WTC11 (cell line): ENCODE results near the gene KLHDC8A. TPM values are rescaled to one million over a fixed set of nuclear protein-coding genes. Genes with fewer than 3 reads are reported as not detected.

ENCODE experiments used
- ATAC-seq: fragments of 200-7000 bp; cut with Tn5 transposase; 2 replicates; pipeline ENCODE4 v1.10.0; 2021; ENCODE audit warnings: mild to moderate bottlenecking, moderate library complexity
- CTCF ChIA-PET: fragments of 300-600 bp; sonication (Branson Sonifier 250); formaldehyde crosslinking; loops from one replicate; lab custom pipeline; 2021; ENCODE audit warnings: antibody characterized with exemption; lab: Charles Lee
- POLR2A ChIA-PET: fragments of 350-600 bp; sonication (Branson Sonifier 250); formaldehyde crosslinking; loops from one replicate; lab custom pipeline; 2021; ENCODE audit warnings: antibody characterized with exemption; lab: Charles Lee
- DNase-seq: peaks from one replicate; pipeline ENCODE4 v3.0.0; 2021; ENCODE audit warnings: low spot score
- H3K27ac Mint-ChIP-seq: 2 replicates; pipeline ENCODE4 v1.8.0; 2021; ENCODE audit warnings: mixed read lengths
- H3K27me3 Mint-ChIP-seq: 2 replicates; pipeline ENCODE4 v1.8.0; 2021; ENCODE audit warnings: low read depth, mild to moderate bottlenecking, moderate library complexity, mixed read lengths
- H3K36me3 Mint-ChIP-seq: 2 replicates; pipeline ENCODE4 v1.8.0; 2021; ENCODE audit warnings: mixed read lengths
- H3K4me1 Mint-ChIP-seq: 2 replicates; pipeline ENCODE4 v1.8.0; 2022; ENCODE audit warnings: mixed read lengths
- H3K4me3 Mint-ChIP-seq: 2 replicates; pipeline ENCODE4 v1.8.0; 2021; ENCODE audit warnings: mild to moderate bottlenecking, moderate library complexity, mixed read lengths
- H3K9me3 Mint-ChIP-seq: 2 replicates; pipeline ENCODE4 v1.8.0; 2021; ENCODE audit warnings: mixed read lengths
- ATF2 ChIP-seq: sonication (generic); formaldehyde crosslinking; IDR thresholded peaks from 2 replicates; pipeline ENCODE4 v1.8.1; 2022; ENCODE audit warnings: low read depth, missing genetic modification reagents, borderline replicate concordance
- CREB1 ChIP-seq: sonication (generic); formaldehyde crosslinking; IDR thresholded peaks from 2 replicates; pipeline ENCODE4 v1.8.0; 2023; ENCODE audit warnings: mild to moderate bottlenecking, missing genetic modification reagents
- CREM ChIP-seq: sonication (generic); formaldehyde crosslinking; IDR thresholded peaks from 2 replicates; pipeline ENCODE4 v1.8.1; 2022; ENCODE audit warnings: mild to moderate bottlenecking, missing genetic modification reagents, moderate library complexity
- ELF4 ChIP-seq: sonication (generic); formaldehyde crosslinking; IDR thresholded peaks from 2 replicates; pipeline ENCODE4 v1.8.1; 2022; ENCODE audit warnings: low read depth, mild to moderate bottlenecking, moderate library complexity, missing genetic modification reagents
- EMX1 ChIP-seq: fragments of 250-450 bp; sonication (Bioruptor Pico); IDR thresholded peaks from 2 replicates; pipeline ENCODE4 v1.8.0; 2021; ENCODE audit warnings: mild to moderate bottlenecking
- ERG ChIP-seq: fragments of 250-450 bp; sonication (Bioruptor Pico); IDR thresholded peaks from 2 replicates; pipeline ENCODE4 v1.8.0; 2021; ENCODE audit warnings: mild to moderate bottlenecking
- ETV6 ChIP-seq: sonication (generic); formaldehyde crosslinking; IDR thresholded peaks from 2 replicates; pipeline ENCODE4 v1.8.1; 2022; ENCODE audit warnings: mild to moderate bottlenecking, missing genetic modification reagents
- FOXP1 ChIP-seq: sonication (generic); formaldehyde crosslinking; IDR thresholded peaks from 2 replicates; pipeline ENCODE4 v1.8.0; 2022; ENCODE audit warnings: missing genetic modification reagents, mild to moderate bottlenecking, moderate library complexity, borderline replicate concordance
- GRHL2 ChIP-seq: fragments of 250-450 bp; sonication (Bioruptor Pico); IDR thresholded peaks from 2 replicates; pipeline ENCODE4 v1.8.0; 2022; ENCODE audit warnings: mild to moderate bottlenecking, moderate library complexity; ENCODE audit not compliant: insufficient replicate concordance, severe bottlenecking
- KAT7 ChIP-seq: sonication (generic); formaldehyde crosslinking; IDR thresholded peaks from 2 replicates; pipeline ENCODE4 v1.8.1; 2023; ENCODE audit warnings: missing genetic modification reagents, mild to moderate bottlenecking, borderline replicate concordance
- NFATC4 ChIP-seq: fragments of 250-450 bp; sonication (Bioruptor Pico); IDR thresholded peaks from 2 replicates; pipeline ENCODE4 v1.9.0; 2021; ENCODE audit warnings: mild to moderate bottlenecking
- NR1H2 ChIP-seq: sonication (generic); formaldehyde crosslinking; IDR thresholded peaks from 2 replicates; pipeline ENCODE4 v1.9.0; 2021; ENCODE audit warnings: mild to moderate bottlenecking, moderate library complexity, missing genetic modification reagents
- SP1 ChIP-seq: sonication (generic); formaldehyde crosslinking; conservative IDR thresholded peaks from 2 replicates; pipeline ENCODE4 v1.8.1; 2022; ENCODE audit warnings: missing genetic modification reagents
- TP53 ChIP-seq: sonication (generic); formaldehyde crosslinking; IDR thresholded peaks from 2 replicates; pipeline ENCODE4 v1.8.1; 2023; ENCODE audit warnings: mild to moderate bottlenecking, missing genetic modification reagents
- ZBTB21 ChIP-seq: sonication (generic); formaldehyde crosslinking; IDR thresholded peaks from 2 replicates; pipeline ENCODE4 v1.8.1; 2023; ENCODE audit warnings: mild to moderate bottlenecking, missing genetic modification reagents, borderline replicate concordance
- ZBTB43 ChIP-seq: sonication (generic); formaldehyde crosslinking; IDR thresholded peaks from 2 replicates; pipeline ENCODE4 v1.8.1; 2023; ENCODE audit warnings: mild to moderate bottlenecking, missing genetic modification reagents
- ZNF138 ChIP-seq: sonication (generic); formaldehyde crosslinking; conservative IDR thresholded peaks from 2 replicates; pipeline ENCODE4 v1.8.1; 2022; ENCODE audit warnings: mild to moderate bottlenecking, moderate library complexity, missing genetic modification reagents
- ZNF219 ChIP-seq: sonication (generic); formaldehyde crosslinking; IDR thresholded peaks from 2 replicates; pipeline ENCODE4 v1.8.0; 2023; ENCODE audit warnings: missing genetic modification reagents, mild to moderate bottlenecking, borderline replicate concordance
- ZNF396 ChIP-seq: fragments of 250-450 bp; sonication (Bioruptor Pico); IDR thresholded peaks from 2 replicates; pipeline ENCODE4 v1.8.0; 2021; ENCODE audit warnings: mild to moderate bottlenecking, moderate library complexity, borderline replicate concordance
- ZNF512 ChIP-seq: sonication (generic); formaldehyde crosslinking; IDR thresholded peaks from 2 replicates; pipeline ENCODE4 v1.8.1; 2022; ENCODE audit warnings: missing genetic modification reagents, borderline replicate concordance
- ZSCAN18 ChIP-seq: fragments of 250-450 bp; sonication (Bioruptor Pico); IDR thresholded peaks from 2 replicates; pipeline ENCODE4 v2.1.2; 2022; ENCODE audit warnings: mild to moderate bottlenecking, moderate library complexity
- total RNA-seq: library from RNA; stranded (reverse); gene quantifications from 3 replicates; pipeline ENCODE4 v1.2.3, GENCODE V29; 2021
- TF ChIP-seq, protein P1 (sequence below): fragments of 200-600 bp; IDR thresholded peaks from 2 replicates; pipeline ENCODE4 v1.8.0; 2022; ENCODE audit warnings: antibody characterized with exemption
- TF ChIP-seq, protein P2 (sequence below): fragments of 250-450 bp; sonication (Bioruptor Pico); IDR thresholded peaks from 2 replicates; pipeline ENCODE4 v1.9.0; 2021; ENCODE audit warnings: mild to moderate bottlenecking, borderline replicate concordance

The KLHDC8A gene
- total RNA-seq, 1 experiment from 2014 or later = 1.7 TPM

- Mint-ChIP-seq H3K4me1 (peaks cover 21% of the 10 kb centered on the region), H3K27ac (no peak overlapping the region), H3K4me3 (no peak overlapping the region), H3K36me3 (peaks cover 82% of the 10 kb centered on the region), H3K27me3 (no peaks in the 10 kb centered on the region), H3K9me3 (no peaks in the 10 kb centered on the region)
- ATAC-seq (no peak), DNase-seq (no peak)
- ChIA-PET CTCF (no interaction called here), POLR2A (no interaction called here)
- TF ChIP-seq NR1H2 (CRISPR knock-in tag) = no peak
- no peak for TF ChIP-seq ZNF219 (CRISPR knock-in tag)
- no peak for TF ChIP-seq ELF4
- no peak for TF ChIP-seq ZNF396 (CRISPR knock-in tag)
- TF ChIP-seq NFATC4 (CRISPR knock-in tag) = no peak
- TF ChIP-seq ZBTB43 = no peak
- TF ChIP-seq CREM (CRISPR knock-in tag) = no peak
- no peak for TF ChIP-seq ETV6
- TF ChIP-seq EMX1 = no peak
- TF ChIP-seq KAT7 = no peak
- TF ChIP-seq GRHL2 (CRISPR knock-in tag) = no peak
- TF ChIP-seq TP53 (CRISPR knock-in tag) = no peak
- no peak for TF ChIP-seq ZBTB21 (CRISPR knock-in tag)
- TF ChIP-seq, protein P1, sequence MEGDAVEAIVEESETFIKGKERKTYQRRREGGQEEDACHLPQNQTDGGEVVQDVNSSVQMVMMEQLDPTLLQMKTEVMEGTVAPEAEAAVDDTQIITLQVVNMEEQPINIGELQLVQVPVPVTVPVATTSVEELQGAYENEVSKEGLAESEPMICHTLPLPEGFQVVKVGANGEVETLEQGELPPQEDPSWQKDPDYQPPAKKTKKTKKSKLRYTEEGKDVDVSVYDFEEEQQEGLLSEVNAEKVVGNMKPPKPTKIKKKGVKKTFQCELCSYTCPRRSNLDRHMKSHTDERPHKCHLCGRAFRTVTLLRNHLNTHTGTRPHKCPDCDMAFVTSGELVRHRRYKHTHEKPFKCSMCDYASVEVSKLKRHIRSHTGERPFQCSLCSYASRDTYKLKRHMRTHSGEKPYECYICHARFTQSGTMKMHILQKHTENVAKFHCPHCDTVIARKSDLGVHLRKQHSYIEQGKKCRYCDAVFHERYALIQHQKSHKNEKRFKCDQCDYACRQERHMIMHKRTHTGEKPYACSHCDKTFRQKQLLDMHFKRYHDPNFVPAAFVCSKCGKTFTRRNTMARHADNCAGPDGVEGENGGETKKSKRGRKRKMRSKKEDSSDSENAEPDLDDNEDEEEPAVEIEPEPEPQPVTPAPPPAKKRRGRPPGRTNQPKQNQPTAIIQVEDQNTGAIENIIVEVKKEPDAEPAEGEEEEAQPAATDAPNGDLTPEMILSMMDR = no peak
- TF ChIP-seq CREB1 (CRISPR knock-in tag) = no peak
- TF ChIP-seq ATF2 (CRISPR knock-in tag) = no peak
- TF ChIP-seq ZNF138 = no peak
- no peak for TF ChIP-seq ERG (CRISPR knock-in tag)
These were observed 49.7 kb downstream of the KLHDC8A start for GRCh38 chr1:205306929-205307566.

DNA sequence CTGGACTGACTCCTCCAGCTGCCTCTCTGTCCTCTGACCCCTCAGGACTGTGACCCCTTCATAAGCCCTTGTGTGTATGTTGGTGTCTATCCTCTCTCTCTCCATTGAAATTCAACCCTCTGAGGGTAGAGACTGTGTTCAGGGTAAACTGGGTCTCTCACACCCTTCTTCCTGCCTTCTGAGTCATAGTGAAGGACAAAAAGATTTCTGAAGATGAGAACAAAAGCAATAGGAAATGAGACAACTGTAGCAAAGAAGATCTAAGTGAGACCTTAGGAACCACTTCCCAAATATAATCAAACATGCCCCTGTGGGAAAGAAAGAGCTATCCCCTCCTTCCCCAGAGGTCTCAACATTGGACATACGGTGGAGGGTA, 52.0 kb downstream of the KLHDC8A start:
- H3K36me3 Mint-ChIP-seq = peaks cover 60% of the 10 kb centered on the region
- peaks cover 35% of the 10 kb centered on the region for H3K4me1 Mint-ChIP-seq
- no peaks in the 10 kb centered on the region for H3K9me3 Mint-ChIP-seq
- no peaks in the 10 kb centered on the region for H3K27me3 Mint-ChIP-seq
- H3K4me3 Mint-ChIP-seq = no peak overlapping the region
- ChIA-PET POLR2A (interaction anchor here (0.9 to 7.7 kb wide), 4 partner anchors 10 to 31 kb away, joined by 3 to 186 read pairs (median 4); partner anchors contain the start of gene NUAK2), CTCF (interaction anchor here (1.0 to 8.7 kb wide), 4 partner anchors 9 to 32 kb away, joined by 4 to 114 read pairs (median 10); no protein-coding TSS in a partner anchor)
- DNase-seq (no peak), ATAC-seq (no peak)
- peak overlapping the region; percentile 93 for H3K27ac Mint-ChIP-seq
- TF ChIP-seq SP1 (CRISPR knock-in tag) (no peak), FOXP1 (CRISPR knock-in tag) (no peak), ZSCAN18 (CRISPR knock-in tag) (no peak), ZNF512 (CRISPR knock-in tag) (no peak)
- TF ChIP-seq, protein P2, sequence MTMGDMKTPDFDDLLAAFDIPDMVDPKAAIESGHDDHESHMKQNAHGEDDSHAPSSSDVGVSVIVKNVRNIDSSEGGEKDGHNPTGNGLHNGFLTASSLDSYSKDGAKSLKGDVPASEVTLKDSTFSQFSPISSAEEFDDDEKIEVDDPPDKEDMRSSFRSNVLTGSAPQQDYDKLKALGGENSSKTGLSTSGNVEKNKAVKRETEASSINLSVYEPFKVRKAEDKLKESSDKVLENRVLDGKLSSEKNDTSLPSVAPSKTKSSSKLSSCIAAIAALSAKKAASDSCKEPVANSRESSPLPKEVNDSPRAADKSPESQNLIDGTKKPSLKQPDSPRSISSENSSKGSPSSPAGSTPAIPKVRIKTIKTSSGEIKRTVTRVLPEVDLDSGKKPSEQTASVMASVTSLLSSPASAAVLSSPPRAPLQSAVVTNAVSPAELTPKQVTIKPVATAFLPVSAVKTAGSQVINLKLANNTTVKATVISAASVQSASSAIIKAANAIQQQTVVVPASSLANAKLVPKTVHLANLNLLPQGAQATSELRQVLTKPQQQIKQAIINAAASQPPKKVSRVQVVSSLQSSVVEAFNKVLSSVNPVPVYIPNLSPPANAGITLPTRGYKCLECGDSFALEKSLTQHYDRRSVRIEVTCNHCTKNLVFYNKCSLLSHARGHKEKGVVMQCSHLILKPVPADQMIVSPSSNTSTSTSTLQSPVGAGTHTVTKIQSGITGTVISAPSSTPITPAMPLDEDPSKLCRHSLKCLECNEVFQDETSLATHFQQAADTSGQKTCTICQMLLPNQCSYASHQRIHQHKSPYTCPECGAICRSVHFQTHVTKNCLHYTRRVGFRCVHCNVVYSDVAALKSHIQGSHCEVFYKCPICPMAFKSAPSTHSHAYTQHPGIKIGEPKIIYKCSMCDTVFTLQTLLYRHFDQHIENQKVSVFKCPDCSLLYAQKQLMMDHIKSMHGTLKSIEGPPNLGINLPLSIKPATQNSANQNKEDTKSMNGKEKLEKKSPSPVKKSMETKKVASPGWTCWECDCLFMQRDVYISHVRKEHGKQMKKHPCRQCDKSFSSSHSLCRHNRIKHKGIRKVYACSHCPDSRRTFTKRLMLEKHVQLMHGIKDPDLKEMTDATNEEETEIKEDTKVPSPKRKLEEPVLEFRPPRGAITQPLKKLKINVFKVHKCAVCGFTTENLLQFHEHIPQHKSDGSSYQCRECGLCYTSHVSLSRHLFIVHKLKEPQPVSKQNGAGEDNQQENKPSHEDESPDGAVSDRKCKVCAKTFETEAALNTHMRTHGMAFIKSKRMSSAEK (CRISPR knock-in tag) = no peak
